ENCODE results near the gene PEMT. TPM values are rescaled to one million over a fixed set of nuclear protein-coding genes. Genes with fewer than 3 reads are reported as not detected.

Gene PEMT
- total RNA-seq, 2 experiments from 2014 or later: 11.4 to 12.0 TPM

GRCh38 chr17:17575360-17576251 lies 15.9 kb downstream of the PEMT start:
- no peak for ATAC-seq (ENCODE audit: poor library complexity)
- TF ChIP-seq, protein P1, sequence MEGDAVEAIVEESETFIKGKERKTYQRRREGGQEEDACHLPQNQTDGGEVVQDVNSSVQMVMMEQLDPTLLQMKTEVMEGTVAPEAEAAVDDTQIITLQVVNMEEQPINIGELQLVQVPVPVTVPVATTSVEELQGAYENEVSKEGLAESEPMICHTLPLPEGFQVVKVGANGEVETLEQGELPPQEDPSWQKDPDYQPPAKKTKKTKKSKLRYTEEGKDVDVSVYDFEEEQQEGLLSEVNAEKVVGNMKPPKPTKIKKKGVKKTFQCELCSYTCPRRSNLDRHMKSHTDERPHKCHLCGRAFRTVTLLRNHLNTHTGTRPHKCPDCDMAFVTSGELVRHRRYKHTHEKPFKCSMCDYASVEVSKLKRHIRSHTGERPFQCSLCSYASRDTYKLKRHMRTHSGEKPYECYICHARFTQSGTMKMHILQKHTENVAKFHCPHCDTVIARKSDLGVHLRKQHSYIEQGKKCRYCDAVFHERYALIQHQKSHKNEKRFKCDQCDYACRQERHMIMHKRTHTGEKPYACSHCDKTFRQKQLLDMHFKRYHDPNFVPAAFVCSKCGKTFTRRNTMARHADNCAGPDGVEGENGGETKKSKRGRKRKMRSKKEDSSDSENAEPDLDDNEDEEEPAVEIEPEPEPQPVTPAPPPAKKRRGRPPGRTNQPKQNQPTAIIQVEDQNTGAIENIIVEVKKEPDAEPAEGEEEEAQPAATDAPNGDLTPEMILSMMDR (IDR thresholded peaks at IDR 0.05): no peak
- no peak overlapping the region for H3K27ac Mint-ChIP-seq
- H3K9me3 ChIP-seq (ENCODE audit: control insufficient read depth in 1 of 2, insufficient read depth in 1 of 2, low read length in 2 of 2): no peaks in the 10 kb centered on the region
- H3K27ac ChIP-seq (ENCODE audit: low read depth in 1 of 2, low read length in 2 of 2): no peak overlapping the region
- no peaks in the 10 kb centered on the region for H3K4me1 ChIP-seq (ENCODE audit: insufficient read depth, low read length)
- CTCF ChIA-PET: no interaction called here
- POLR2A ChIA-PET: no interaction called here
- H3K4me1 Mint-ChIP-seq (ENCODE audit: low read depth): no peaks in the 10 kb centered on the region
- no peak for DNase-seq
- no peaks in the 10 kb centered on the region for H3K9me3 Mint-ChIP-seq
- no peak overlapping the region for H3K4me3 ChIP-seq (ENCODE audit: low read length)
- peaks cover 11% of the 10 kb centered on the region for H3K36me3 ChIP-seq (ENCODE audit: insufficient read depth, low read length)
- peaks cover 6% of the 10 kb centered on the region for H3K36me3 Mint-ChIP-seq (ENCODE audit: low read depth)
- no peaks in the 10 kb centered on the region for H3K27me3 ChIP-seq (ENCODE audit: control insufficient read depth in 1 of 2, insufficient read depth in 2 of 2, low read length in 2 of 2)
- intact Hi-C loops (cut with DNase I, micrococcal nuclease): no loop called here
- H3K27me3 Mint-ChIP-seq: no peaks in the 10 kb centered on the region
- no peak overlapping the region for H3K4me3 Mint-ChIP-seq

- Mint-ChIP-seq H3K9me3 (no peaks in the 10 kb centered on the region), H3K27ac (no peak overlapping the region)
Measured at GRCh38 chr17:17573912-17574311, 17.6 kb downstream of the PEMT start.

DNA sequence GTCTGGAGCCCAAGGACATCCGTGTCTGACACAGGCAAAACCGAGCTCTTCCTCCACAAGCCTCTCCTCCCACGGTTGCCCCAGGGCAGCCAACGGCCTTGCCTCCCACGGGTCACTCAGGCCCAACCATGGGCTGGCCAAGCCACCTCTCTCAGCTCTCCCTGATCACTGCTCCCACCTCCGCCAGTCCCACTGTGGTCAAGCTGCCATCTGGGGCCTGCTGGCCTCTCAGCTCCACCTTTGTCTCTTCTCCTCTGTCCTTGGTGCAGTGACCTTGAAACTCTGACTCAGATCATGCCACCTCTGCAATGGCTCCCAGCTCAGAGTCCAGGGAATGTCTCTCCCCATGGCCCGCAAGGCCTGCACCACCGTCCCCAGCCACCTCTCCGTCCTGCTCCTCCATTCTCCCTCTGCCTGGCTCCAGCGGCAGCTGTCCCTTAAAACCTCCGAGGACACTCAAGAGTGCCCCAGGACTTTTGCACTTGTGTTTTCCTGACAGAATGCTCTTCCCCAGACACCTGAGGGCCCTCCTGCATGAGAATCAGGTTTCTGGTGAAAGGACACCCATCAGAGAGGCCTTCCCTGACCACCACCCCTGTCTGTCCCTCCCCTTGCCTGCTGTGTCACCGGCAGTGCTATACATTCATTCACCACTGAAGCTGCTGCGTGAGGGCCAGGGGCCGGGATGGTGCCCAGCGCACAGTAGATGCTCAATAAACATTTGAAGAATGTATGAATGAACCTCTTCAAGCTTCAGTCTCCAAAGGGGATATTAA lies 19.3 kb downstream of the PEMT start:
- H3K27me3 Mint-ChIP-seq: no peaks in the 10 kb centered on the region
- CTCF ChIA-PET: no interaction called here
- Histone ChIP-seq H3K4me3 (ENCODE audit: low read length) (no peak overlapping the region), H3K4me1 (ENCODE audit: insufficient read depth, low read length) (no peaks in the 10 kb centered on the region), H3K27ac (ENCODE audit: low read depth in 1 of 2, low read length in 2 of 2) (no peak overlapping the region), H3K36me3 (ENCODE audit: insufficient read depth, low read length) (peaks cover 11% of the 10 kb centered on the region), H3K9me3 (ENCODE audit: control insufficient read depth in 1 of 2, insufficient read depth in 1 of 2, low read length in 2 of 2) (no peaks in the 10 kb centered on the region), H3K27me3 (ENCODE audit: control insufficient read depth in 1 of 2, insufficient read depth in 2 of 2, low read length in 2 of 2) (no peaks in the 10 kb centered on the region)
- ATAC-seq (ENCODE audit: poor library complexity) (no peak), DNase-seq (no peak)
- no peaks in the 10 kb centered on the region for H3K4me1 Mint-ChIP-seq (ENCODE audit: low read depth)
- POLR2A ChIA-PET: no interaction called here
- H3K9me3 Mint-ChIP-seq: no peaks in the 10 kb centered on the region
- intact Hi-C loops (cut with DNase I, micrococcal nuclease): no loop called here
- no peak overlapping the region for H3K27ac Mint-ChIP-seq
- TF ChIP-seq, protein P1 (IDR thresholded peaks at IDR 0.05): no peak
- no peak overlapping the region for H3K4me3 Mint-ChIP-seq
- H3K36me3 Mint-ChIP-seq (ENCODE audit: low read depth): peaks cover 11% of the 10 kb centered on the region

More at GRCh38 chr17:17573912-17574311, 17.6 kb downstream of the PEMT start:
- Mint-ChIP-seq H3K4me3 (no peak overlapping the region), H3K27me3 (no peaks in the 10 kb centered on the region), H3K36me3 (ENCODE audit: low read depth) (peaks cover 11% of the 10 kb centered on the region), H3K4me1 (ENCODE audit: low read depth) (no peaks in the 10 kb centered on the region)
- intact Hi-C loops (cut with DNase I, micrococcal nuclease): no loop called here
- Histone ChIP-seq H3K4me3 (ENCODE audit: low read length) (no peak overlapping the region), H3K36me3 (ENCODE audit: insufficient read depth, low read length) (peaks cover 11% of the 10 kb centered on the region), H3K4me1 (ENCODE audit: insufficient read depth, low read length) (no peaks in the 10 kb centered on the region), H3K27me3 (ENCODE audit: control insufficient read depth in 1 of 2, insufficient read depth in 2 of 2, low read length in 2 of 2) (no peaks in the 10 kb centered on the region), H3K9me3 (ENCODE audit: control insufficient read depth in 1 of 2, insufficient read depth in 1 of 2, low read length in 2 of 2) (no peaks in the 10 kb centered on the region), H3K27ac (ENCODE audit: low read depth in 1 of 2, low read length in 2 of 2) (no peak overlapping the region)
- POLR2A ChIA-PET: no interaction called here
- TF ChIP-seq, protein P1 (IDR thresholded peaks at IDR 0.05): no peak
- CTCF ChIA-PET: no interaction called here
- DNase-seq: no peak
- no peak for ATAC-seq (ENCODE audit: poor library complexity)

Data from CD4-positive, alpha-beta T cell (primary cell).